HG03196 (cell line): ENCODE results near the gene UXS1.
"Not testable (repeated sequence)": the region's sequence is repeated elsewhere in the genome, so short reads cannot be mapped to it uniquely, and the experiment has no call there.

ENCODE experiments used
- ATAC-seq: cut with Tn5 transposase; IDR thresholded peaks from one replicate; pipeline ENCODE4 v1.9.1; 2021; ENCODE audit not compliant: unreplicated experiment

Gene UXS1

GRCh38 chr2:106137731-106138521 is 56.2 kb downstream of the UXS1 start:
- no peak for ATAC-seq

- not testable (repeated sequence) for ATAC-seq
Measured at GRCh38 chr2:106131192-106131591, 62.9 kb downstream of the UXS1 start.

GRCh38 chr2:106130251-106130998 is 63.7 kb downstream of the UXS1 start:
- no peak for ATAC-seq

- no peak for ATAC-seq
Measured at GRCh38 chr2:106129592-106129991, 64.5 kb downstream of the UXS1 start.

GRCh38 chr2:106129150-106129549 is 65.0 kb downstream of the UXS1 start:
- no peak for ATAC-seq

- no peak for ATAC-seq
Measured at GRCh38 chr2:106127776-106128268, 66.3 kb downstream of the UXS1 start.

GRCh38 chr2:106127282-106127771 is 66.8 kb downstream of the UXS1 start:
- no peak for ATAC-seq

GRCh38 chr2:106126705-106127281 is 67.3 kb downstream of the UXS1 start:
- ATAC-seq: no peak

- ATAC-seq: no peak
Measured at GRCh38 chr2:106126295-106126694, 67.8 kb downstream of the UXS1 start.

GRCh38 chr2:106124905-106125549 is 69.1 kb downstream of the UXS1 start:
- ATAC-seq: no peak

- no peak for ATAC-seq
Measured at GRCh38 chr2:106124106-106124756, 69.9 kb downstream of the UXS1 start.

GRCh38 chr2:106122157-106122556 is 71.9 kb downstream of the UXS1 start:
- ATAC-seq: no peak

- ATAC-seq: no peak
Measured at GRCh38 chr2:106120432-106120831, 73.7 kb downstream of the UXS1 start.

- ATAC-seq: no peak
Measured at GRCh38 chr2:106119074-106119473, 75.0 kb downstream of the UXS1 start.

GRCh38 chr2:106117882-106118684 is 76.0 kb downstream of the UXS1 start:
- ATAC-seq: no peak

- no peak for ATAC-seq
Measured at GRCh38 chr2:106117347-106117746, 76.8 kb downstream of the UXS1 start.

- ATAC-seq: no peak
Measured at GRCh38 chr2:106116248-106116647, 77.9 kb downstream of the UXS1 start.

- ATAC-seq: no peak
Measured at GRCh38 chr2:106115665-106116064, 78.4 kb downstream of the UXS1 start.

GRCh38 chr2:106115250-106115649 is 78.9 kb downstream of the UXS1 start:
- ATAC-seq: peak; percentile 43

- ATAC-seq: no peak
Measured at GRCh38 chr2:106114166-106114565, 79.9 kb downstream of the UXS1 start.
